Left lung (tissue), 10 donors: Measurements from ENCODE around the gene SLC34A1. TPM values are rescaled to one million over a fixed set of nuclear protein-coding genes. Genes with fewer than 3 reads are reported as not detected.

Experiments
- ATAC-seq: fragments of 200-7000 bp; cut with Tn5 transposase; one replicate; pipeline ENCODE4 v1.9.1; 2020; ENCODE audit warnings: moderate library complexity
- DNase-seq, 4 donors: peaks; one replicate each; pipeline ENCODE4 v3.0.0-alpha.2; 2013 to 2020
- H3K27ac ChIP-seq, 2 donors: fragments of 200-600 bp; sonication (generic) in 1 of 2; one replicate each; pipeline versions ENCODE4 v1.5.0 to v1.8.0; 2020 to 2021
- H3K27me3 ChIP-seq, 2 donors: fragments of 200-600 bp; sonication (generic) in 1 of 2; one replicate each; pipeline versions ENCODE4 v1.5.0 to v1.8.0; 2020 to 2021
- H3K36me3 ChIP-seq, 2 donors: fragments of 200-600 bp; sonication (generic) in 1 of 2; one replicate each; pipeline versions ENCODE4 v1.5.0 to v1.8.0; 2020 to 2021
- H3K4me1 ChIP-seq, 2 donors: fragments of 200-600 bp; one replicate each; pipeline ENCODE4 v1.8.0; 2021
- H3K4me3 ChIP-seq, 2 donors: fragments of 200-600 bp; sonication (generic) in 1 of 2; one replicate each; pipeline versions ENCODE4 v1.5.0 to v1.8.0; 2020 to 2021; ENCODE audit warnings: mild to moderate bottlenecking in 1 of 2
- H3K9me3 ChIP-seq, 2 donors: fragments of 200-600 bp; sonication (generic) in 1 of 2; one replicate each; pipeline versions ENCODE4 v1.5.0 to v1.8.0; 2020 to 2021
- CTCF ChIP-seq, 2 donors: fragments of 200-600 bp; sonication (generic) in 1 of 2; IDR thresholded peaks; one replicate each; pipeline versions ENCODE4 v1.5.0 to v1.8.0; 2021; ENCODE audit warnings: antibody characterized with exemption in 2 of 2
- intact Hi-C, 2 donors: fragments of 100-400 bp; cut with DNase I; formaldehyde crosslinking; loops; one replicate each; pipeline versions ENCODE4 v1.11.2 to v1.14.2; 2022
- polyA plus RNA-seq, 6 donors: library from polyadenylated mRNA; unstranded; fragments of 120-200 nt; gene quantifications; one replicate each; pipeline ENCODE4 v1.2.1, GENCODE V29; 2013; ENCODE audit not compliant: insufficient read length in 6 of 6
- total RNA-seq, 2 donors: library from RNA; stranded (reverse); fragmentation: NEBNext Ultra II Directional; extraction: Animal tissue kit (Norgen Biotek cat#: 25700); gene quantifications; one replicate each; pipeline ENCODE4 v1.2.1, GENCODE V29; 2021
- donor health status: DM: no; HTN: yes; CAD: no.
- donor health status: DM: no; HTN: no; CAD: no.

The SLC34A1 gene
- total and polyA plus RNA-seq, 8 donors, result 0.18 to 1.7 (median 0.36) TPM; not detected in 3

GRCh38 chr5:177434437-177434836 lies 50.2 kb downstream of the SLC34A1 start:
- H3K4me1 ChIP-seq, result peaks cover 0 to 45% of the 10 kb centered on the region in 2 donors
- DNase-seq, result no peak
- intact Hi-C loops, result no loop called here
- no peak overlapping the region for H3K4me3 ChIP-seq
- TF ChIP-seq CTCF (IDR thresholded peaks at IDR 0.05), result no peak
- H3K36me3 ChIP-seq, result peaks cover 0 to 92% of the 10 kb centered on the region in 2 donors
- H3K9me3 ChIP-seq, result no peaks in the 10 kb centered on the region
- H3K27ac ChIP-seq, result peak overlapping the region in 1 of 2 donors; percentile 13
- no peaks in the 10 kb centered on the region for H3K27me3 ChIP-seq
- ATAC-seq, result no peak

GRCh38 chr5:177434942-177435738 lies 50.9 kb downstream of the SLC34A1 start:
- ATAC-seq (no peak), DNase-seq (no peak)
- Histone ChIP-seq H3K9me3 (no peaks in the 10 kb centered on the region), H3K4me1 (peaks cover 0 to 38% of the 10 kb centered on the region in 2 donors), H3K27ac (no peak overlapping the region), H3K27me3 (no peaks in the 10 kb centered on the region), H3K36me3 (peaks cover 0 to 98% of the 10 kb centered on the region in 2 donors), H3K4me3 (no peak overlapping the region)
- intact Hi-C loops, result no loop called here
- no peak for TF ChIP-seq CTCF (IDR thresholded peaks at IDR 0.05)

GRCh38 chr5:177435847-177436536 lies 51.8 kb downstream of the SLC34A1 start:
- peaks cover 0 to 98% of the 10 kb centered on the region in 2 donors for H3K36me3 ChIP-seq
- peaks cover 0 to 29% of the 10 kb centered on the region in 2 donors for H3K4me1 ChIP-seq
- no peaks in the 10 kb centered on the region for H3K9me3 ChIP-seq
- no peak overlapping the region for H3K27ac ChIP-seq
- TF ChIP-seq CTCF (IDR thresholded peaks at IDR 0.05), result no peak
- no peak overlapping the region for H3K4me3 ChIP-seq
- ATAC-seq (no peak), DNase-seq (peak in 1 of 4 donors; percentile 75)
- H3K27me3 ChIP-seq, result no peaks in the 10 kb centered on the region
- intact Hi-C loops, result no loop called here

- Histone ChIP-seq H3K9me3 (no peaks in the 10 kb centered on the region), H3K36me3 (peaks cover 0 to 100% of the 10 kb centered on the region in 2 donors), H3K4me3 (no peak overlapping the region), H3K27ac (no peak overlapping the region), H3K27me3 (no peaks in the 10 kb centered on the region), H3K4me1 (peaks cover 0 to 13% of the 10 kb centered on the region in 2 donors)
- intact Hi-C loops, result no loop called here
- DNase-seq (peak in 1 of 4 donors; percentile 31), ATAC-seq (peak; percentile 53)
- no peak for TF ChIP-seq CTCF (IDR thresholded peaks at IDR 0.05)
Observed at GRCh38 chr5:177437623-177438022, 53.4 kb downstream of the SLC34A1 start.

GRCh38 chr5:177438468-177438867 lies 54.2 kb downstream of the SLC34A1 start:
- ATAC-seq (no peak), DNase-seq (peak in 1 of 4 donors; percentile 57)
- intact Hi-C loops, result no loop called here
- Histone ChIP-seq H3K4me1 (peaks cover 0 to 5% of the 10 kb centered on the region in 2 donors), H3K4me3 (no peak overlapping the region), H3K27ac (no peak overlapping the region), H3K9me3 (no peaks in the 10 kb centered on the region), H3K27me3 (no peaks in the 10 kb centered on the region), H3K36me3 (peaks cover 0 to 100% of the 10 kb centered on the region in 2 donors)
- TF ChIP-seq CTCF (IDR thresholded peaks at IDR 0.05), result no peak
